ENCODE data around the gene CNIH1.

GRCh38 chr14:54489318-54489683, 48.1 kb upstream of the CNIH1 start:
- TF ChIP-seq, protein P1, sequence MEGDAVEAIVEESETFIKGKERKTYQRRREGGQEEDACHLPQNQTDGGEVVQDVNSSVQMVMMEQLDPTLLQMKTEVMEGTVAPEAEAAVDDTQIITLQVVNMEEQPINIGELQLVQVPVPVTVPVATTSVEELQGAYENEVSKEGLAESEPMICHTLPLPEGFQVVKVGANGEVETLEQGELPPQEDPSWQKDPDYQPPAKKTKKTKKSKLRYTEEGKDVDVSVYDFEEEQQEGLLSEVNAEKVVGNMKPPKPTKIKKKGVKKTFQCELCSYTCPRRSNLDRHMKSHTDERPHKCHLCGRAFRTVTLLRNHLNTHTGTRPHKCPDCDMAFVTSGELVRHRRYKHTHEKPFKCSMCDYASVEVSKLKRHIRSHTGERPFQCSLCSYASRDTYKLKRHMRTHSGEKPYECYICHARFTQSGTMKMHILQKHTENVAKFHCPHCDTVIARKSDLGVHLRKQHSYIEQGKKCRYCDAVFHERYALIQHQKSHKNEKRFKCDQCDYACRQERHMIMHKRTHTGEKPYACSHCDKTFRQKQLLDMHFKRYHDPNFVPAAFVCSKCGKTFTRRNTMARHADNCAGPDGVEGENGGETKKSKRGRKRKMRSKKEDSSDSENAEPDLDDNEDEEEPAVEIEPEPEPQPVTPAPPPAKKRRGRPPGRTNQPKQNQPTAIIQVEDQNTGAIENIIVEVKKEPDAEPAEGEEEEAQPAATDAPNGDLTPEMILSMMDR (IDR thresholded peaks at IDR 0.05): no peak
- TF ChIP-seq POLR2A (IDR thresholded peaks at IDR 0.05): no peak
- no peak for TF ChIP-seq EP300 (IDR thresholded peaks at IDR 0.05)

Data from tibial nerve (tissue), 4 donors.